Measurements from ENCODE around the gene ERBB3.
"Not testable (repeated sequence)": the region's sequence is repeated elsewhere in the genome, so short reads cannot be mapped to it uniquely, and the experiment has no call there.

The ERBB3 gene

GRCh38 chr12:56040963-56041551, 38.9 kb upstream of the ERBB3 start:
- TF ChIP-seq, protein P1, sequence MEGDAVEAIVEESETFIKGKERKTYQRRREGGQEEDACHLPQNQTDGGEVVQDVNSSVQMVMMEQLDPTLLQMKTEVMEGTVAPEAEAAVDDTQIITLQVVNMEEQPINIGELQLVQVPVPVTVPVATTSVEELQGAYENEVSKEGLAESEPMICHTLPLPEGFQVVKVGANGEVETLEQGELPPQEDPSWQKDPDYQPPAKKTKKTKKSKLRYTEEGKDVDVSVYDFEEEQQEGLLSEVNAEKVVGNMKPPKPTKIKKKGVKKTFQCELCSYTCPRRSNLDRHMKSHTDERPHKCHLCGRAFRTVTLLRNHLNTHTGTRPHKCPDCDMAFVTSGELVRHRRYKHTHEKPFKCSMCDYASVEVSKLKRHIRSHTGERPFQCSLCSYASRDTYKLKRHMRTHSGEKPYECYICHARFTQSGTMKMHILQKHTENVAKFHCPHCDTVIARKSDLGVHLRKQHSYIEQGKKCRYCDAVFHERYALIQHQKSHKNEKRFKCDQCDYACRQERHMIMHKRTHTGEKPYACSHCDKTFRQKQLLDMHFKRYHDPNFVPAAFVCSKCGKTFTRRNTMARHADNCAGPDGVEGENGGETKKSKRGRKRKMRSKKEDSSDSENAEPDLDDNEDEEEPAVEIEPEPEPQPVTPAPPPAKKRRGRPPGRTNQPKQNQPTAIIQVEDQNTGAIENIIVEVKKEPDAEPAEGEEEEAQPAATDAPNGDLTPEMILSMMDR (IDR thresholded peaks at IDR 0.05; ENCODE audit: insufficient read depth, low read length, poor library complexity, severe bottlenecking): no peak
- no peak for TF ChIP-seq EZH2phosphoT487 (conservative IDR thresholded peaks at IDR 0.05; ENCODE audit: low read length)
- 0 out of 2 replicates have a peak, but pooled peaks cover 6% of the 10 kb centered on the region for H4K20me1 ChIP-seq (ENCODE audit: low read depth, low read length)
- peak overlapping the region; percentile 97 for H2AFZ ChIP-seq (ENCODE audit: low read depth, low read length, severe bottlenecking)
- H3K4me3 ChIP-seq (ENCODE audit: insufficient read depth, low read length, poor library complexity, severe bottlenecking): peak overlapping the region; percentile 61
- H3K4me2 ChIP-seq (ENCODE audit: low read depth, low read length, poor library complexity, severe bottlenecking): peak overlapping the region; percentile 94
- no peaks in the 10 kb centered on the region for H3K27me3 ChIP-seq (ENCODE audit: low read length)
- peaks cover 21% of the 10 kb centered on the region for H3K79me2 ChIP-seq (ENCODE audit: insufficient read depth, low read length)
- H3K9me2 ChIP-seq (replicated peaks; ENCODE audit: insufficient read depth, low read length): no peaks in the 10 kb centered on the region
- H3F3A ChIP-seq (ENCODE audit: insufficient read depth): peaks cover 31% of the 10 kb centered on the region
- no peaks in the 10 kb centered on the region for H3K9me3 ChIP-seq (ENCODE audit: insufficient read depth, low read length)
- H3K27ac ChIP-seq (ENCODE audit: low read depth, low read length): peak overlapping the region; percentile 66
- peak overlapping the region; percentile 80 for H3K9ac ChIP-seq (ENCODE audit: low read length)
- peaks cover 15% of the 10 kb centered on the region for H3K36me3 ChIP-seq (ENCODE audit: low read length)

DNA sequence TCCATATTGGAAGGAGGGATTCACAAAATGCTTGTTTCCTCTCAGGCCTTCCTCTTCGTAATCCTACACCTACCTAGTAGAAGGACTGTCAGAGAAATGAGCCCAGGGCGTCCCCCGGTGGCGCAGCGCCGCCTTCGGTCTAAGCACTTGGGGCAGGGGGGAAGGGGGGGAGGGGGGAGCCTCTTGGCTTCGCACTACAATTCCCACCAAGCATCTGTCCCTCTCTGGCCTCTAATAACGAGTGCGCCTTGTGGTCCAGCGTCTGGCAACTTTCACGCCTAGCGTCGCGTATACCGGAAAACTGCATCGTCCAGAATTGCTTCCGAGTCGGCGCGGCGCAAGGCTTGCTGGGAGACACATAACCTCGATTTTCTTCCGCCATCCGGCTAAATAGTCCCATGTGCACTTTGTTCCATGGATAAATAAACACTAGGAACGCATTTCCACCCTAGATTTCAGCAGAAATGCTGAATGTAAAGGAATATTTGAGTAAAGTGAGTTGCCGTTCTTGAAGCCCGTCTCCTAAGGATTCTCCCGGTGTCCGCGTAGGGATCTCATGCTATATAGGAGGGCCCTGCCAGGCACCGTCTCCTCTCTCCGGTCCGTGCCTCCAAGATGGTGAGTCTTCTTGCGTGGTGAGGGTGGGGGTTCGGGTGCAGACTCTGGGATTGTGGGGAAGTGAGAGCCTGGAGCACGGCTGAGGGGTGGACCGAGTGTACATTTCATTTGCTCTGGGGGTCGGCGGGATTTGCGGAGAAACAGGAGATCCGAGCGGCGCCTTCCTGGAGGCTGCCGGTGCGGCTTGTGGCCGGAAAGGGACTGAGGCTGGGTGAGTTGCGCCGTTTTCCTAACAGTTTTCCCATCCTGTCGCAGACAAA, 38.2 kb upstream of the ERBB3 start, which contains the start of gene RPS26:
RPS26 (plus strand) TSS at position 367 of the 878 bp plus-strand sequence; CDS start at position 616, 249 bp downstream.
- H3K9me3 ChIP-seq (ENCODE audit: insufficient read depth, low read length): no peaks in the 10 kb centered on the region
- peaks cover 21% of the 10 kb centered on the region for H3K79me2 ChIP-seq (ENCODE audit: insufficient read depth, low read length)
- TF ChIP-seq, protein P1 (IDR thresholded peaks at IDR 0.05; ENCODE audit: insufficient read depth, low read length, poor library complexity, severe bottlenecking): peak; percentile 66
- no peak for TF ChIP-seq EZH2phosphoT487 (conservative IDR thresholded peaks at IDR 0.05; ENCODE audit: low read length)
- peak within 1 kb of the TSS; percentile 97 for H2AFZ ChIP-seq (ENCODE audit: low read depth, low read length, severe bottlenecking)
- no peaks in the 10 kb centered on the region for H3K27me3 ChIP-seq (ENCODE audit: low read length)
- peak within 1 kb of the TSS; percentile 82 for H3K27ac ChIP-seq (ENCODE audit: low read depth, low read length)
- peaks cover 15% of the 10 kb centered on the region for H3K36me3 ChIP-seq (ENCODE audit: low read length)
- H3K4me2 ChIP-seq (ENCODE audit: low read depth, low read length, poor library complexity, severe bottlenecking): peak within 1 kb of the TSS; percentile 94
- peak within 1 kb of the TSS; percentile 80 for H3K9ac ChIP-seq (ENCODE audit: low read length)
- peaks cover 39% of the 10 kb centered on the region for H3F3A ChIP-seq (ENCODE audit: insufficient read depth)
- H3K9me2 ChIP-seq (replicated peaks; ENCODE audit: insufficient read depth, low read length): no peaks in the 10 kb centered on the region
- 0 out of 2 replicates have a peak, but pooled peaks cover 6% of the 10 kb centered on the region for H4K20me1 ChIP-seq (ENCODE audit: low read depth, low read length)
- peak within 1 kb of the TSS; percentile 90 for H3K4me3 ChIP-seq (ENCODE audit: insufficient read depth, low read length, poor library complexity, severe bottlenecking)

GRCh38 chr12:56042430-56042813, 37.5 kb upstream of the ERBB3 start:
- H2AFZ ChIP-seq (ENCODE audit: low read depth, low read length, severe bottlenecking); H3K9me2 ChIP-seq (replicated peaks; ENCODE audit: insufficient read depth, low read length); H3K9me3 ChIP-seq (ENCODE audit: insufficient read depth, low read length); H3K27me3 ChIP-seq (ENCODE audit: low read length); H4K20me1 ChIP-seq (ENCODE audit: low read depth, low read length): not testable (repeated sequence)
- Histone ChIP-seq H3K27ac (ENCODE audit: low read depth, low read length) (peak overlapping the region; percentile 82), H3K36me3 (ENCODE audit: low read length) (peaks cover 15% of the 10 kb centered on the region), H3K4me2 (ENCODE audit: low read depth, low read length, poor library complexity, severe bottlenecking) (peak overlapping the region; percentile 90), H3K4me3 (ENCODE audit: insufficient read depth, low read length, poor library complexity, severe bottlenecking) (peak overlapping the region; percentile 90), H3F3A (ENCODE audit: insufficient read depth) (peaks cover 39% of the 10 kb centered on the region), H3K79me2 (ENCODE audit: insufficient read depth, low read length) (peaks cover 21% of the 10 kb centered on the region), H3K9ac (ENCODE audit: low read length) (peak overlapping the region; percentile 80)

Data from SU-DHL-6 (cell line).